NB4 (cell line): ENCODE measurements around the gene PCK1.

Experiments
- CTCF ChIP-seq: IDR thresholded peaks from one replicate; pipeline ENCODE4 v1.5.1; 2012; ENCODE audit warnings: low read depth, low read length
- POLR2A ChIP-seq: IDR thresholded peaks from 2 replicates; pipeline ENCODE4 v1.6.1; 2011; ENCODE audit warnings: mild to moderate bottlenecking; ENCODE audit not compliant: insufficient read length; ENCODE audit errors: extremely low read depth

- TF ChIP-seq CTCF, result no peak
- TF ChIP-seq POLR2A, result no peak
Observed at GRCh38 chr20:57525328-57526086, 35.4 kb upstream of the PCK1 start.
